ENCODE data around the gene NUDT3. TPM values are rescaled to one million over a fixed set of nuclear protein-coding genes. Genes with fewer than 3 reads are reported as not detected.

NUDT3 gene
- polyA plus RNA-seq, 1 of the 3 experiments (the other 2 are of a cell fraction) = 11.9 TPM

DNA sequence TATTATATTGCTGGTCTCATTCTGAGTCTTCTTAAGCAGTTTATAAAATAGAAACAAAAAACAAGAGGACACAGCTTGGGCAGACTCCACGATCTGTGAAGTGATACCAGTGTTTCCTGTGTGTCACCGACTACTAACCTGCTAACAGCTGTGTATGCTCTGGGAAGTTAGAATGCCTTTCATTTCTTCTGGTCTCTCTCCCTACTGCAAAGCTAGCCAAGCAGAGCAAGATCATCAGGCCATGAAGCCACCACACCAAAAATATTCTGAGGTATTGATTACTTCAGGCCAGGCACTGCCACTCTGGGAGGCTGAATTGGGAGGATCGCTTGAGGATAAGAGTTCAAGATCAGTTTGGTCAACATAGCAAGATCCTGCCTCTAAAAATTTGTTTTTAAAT is 96.7 kb downstream of the NUDT3 start:
- Histone ChIP-seq H3K9me2 (no peaks in the 10 kb centered on the region), H3K9me3 (no peaks in the 10 kb centered on the region), H3K79me2 (ENCODE audit: insufficient read depth) (peaks cover 19% of the 10 kb centered on the region), H3K27ac (ENCODE audit: low read depth in 2 of 2, low read length in 1 of 2) (no peak overlapping the region), H3K4me3 (ENCODE audit: low read depth in 2 of 2, low read length in 1 of 2) (no peak overlapping the region), H3K9ac (no peak overlapping the region), H2AFZ (ENCODE audit: low read depth) (no peak overlapping the region), H3K4me2 (no peak overlapping the region), H3K27me3 (ENCODE audit: insufficient read depth) (no peaks in the 10 kb centered on the region), H3K4me1 (ENCODE audit: control insufficient read depth in 1 of 2, insufficient read depth in 2 of 2, low read depth in 1 of 2, low read length in 1 of 2) (no peaks in the 10 kb centered on the region; a peak in 2 of 4 replicates), H3F3A (replicated peaks; ENCODE audit: insufficient read depth) (no peaks in the 10 kb centered on the region), H3K36me3 (replicated peaks in 1 of 2; ENCODE audit: control insufficient read depth in 1 of 2, insufficient read depth in 2 of 2, low read length in 1 of 2) (peaks cover 17 to 20% of the 10 kb centered on the region in 2 experiments), H4K20me1 (ENCODE audit: insufficient read depth) (0 out of 2 replicates have a peak, but pooled peaks cover 2% of the 10 kb centered on the region)
- WGBS (ENCODE audit: low lambda C conversion rate) = 96% methylated on average over 3 of the region's 3 CpGs
- no peak for DNase-seq
- ChIA-PET CTCF (interaction anchor here (0.9 kb wide), 2 partner anchors 14 to 46 kb away, joined by 3 to 6 read pairs; partner anchors contain the start of gene SMIM29), POLR2A (no interaction called here)
- TF ChIP-seq, protein P1, sequence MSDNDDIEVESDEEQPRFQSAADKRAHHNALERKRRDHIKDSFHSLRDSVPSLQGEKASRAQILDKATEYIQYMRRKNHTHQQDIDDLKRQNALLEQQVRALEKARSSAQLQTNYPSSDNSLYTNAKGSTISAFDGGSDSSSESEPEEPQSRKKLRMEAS (IDR thresholded peaks at IDR 0.05; ENCODE audit: low read depth) = no peak
- TF ChIP-seq MXI1 (IDR thresholded peaks at IDR 0.05; ENCODE audit: low read depth, low read length) = no peak
- no peak for TF ChIP-seq RXRA (IDR thresholded peaks at IDR 0.05; ENCODE audit: borderline replicate concordance, low read depth)
- TF ChIP-seq, protein P2, sequence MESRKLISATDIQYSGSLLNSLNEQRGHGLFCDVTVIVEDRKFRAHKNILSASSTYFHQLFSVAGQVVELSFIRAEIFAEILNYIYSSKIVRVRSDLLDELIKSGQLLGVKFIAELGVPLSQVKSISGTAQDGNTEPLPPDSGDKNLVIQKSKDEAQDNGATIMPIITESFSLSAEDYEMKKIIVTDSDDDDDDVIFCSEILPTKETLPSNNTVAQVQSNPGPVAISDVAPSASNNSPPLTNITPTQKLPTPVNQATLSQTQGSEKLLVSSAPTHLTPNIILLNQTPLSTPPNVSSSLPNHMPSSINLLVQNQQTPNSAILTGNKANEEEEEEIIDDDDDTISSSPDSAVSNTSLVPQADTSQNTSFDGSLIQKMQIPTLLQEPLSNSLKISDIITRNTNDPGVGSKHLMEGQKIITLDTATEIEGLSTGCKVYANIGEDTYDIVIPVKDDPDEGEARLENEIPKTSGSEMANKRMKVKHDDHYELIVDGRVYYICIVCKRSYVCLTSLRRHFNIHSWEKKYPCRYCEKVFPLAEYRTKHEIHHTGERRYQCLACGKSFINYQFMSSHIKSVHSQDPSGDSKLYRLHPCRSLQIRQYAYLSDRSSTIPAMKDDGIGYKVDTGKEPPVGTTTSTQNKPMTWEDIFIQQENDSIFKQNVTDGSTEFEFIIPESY (IDR thresholded peaks at IDR 0.05; ENCODE audit: borderline replicate concordance, low read depth) = no peak
- TF ChIP-seq JUND (IDR thresholded peaks at IDR 0.05) = no peak

DNA sequence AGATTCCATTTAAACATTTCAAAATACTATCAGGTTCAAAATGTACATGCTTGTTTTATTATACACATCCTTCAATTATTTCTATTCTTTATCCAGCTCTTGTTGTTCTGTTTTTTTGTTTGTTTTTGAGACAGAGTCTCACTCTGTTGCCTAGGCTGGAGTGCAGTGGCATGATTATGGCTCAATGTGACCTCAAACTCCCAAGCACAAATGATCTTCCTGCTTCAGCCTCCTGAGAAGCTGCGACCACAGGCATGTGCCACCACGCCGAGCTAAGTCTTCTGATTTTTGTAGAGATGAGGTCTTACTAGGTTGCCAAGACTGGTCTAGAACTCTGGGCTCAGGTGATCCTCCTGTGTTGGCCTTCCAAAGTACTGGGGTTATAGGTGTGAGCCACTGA is 99.5 kb downstream of the NUDT3 start:
- Histone ChIP-seq H3K36me3 (replicated peaks in 1 of 2; ENCODE audit: control insufficient read depth in 1 of 2, insufficient read depth in 2 of 2, low read length in 1 of 2) (peaks cover 23 to 25% of the 10 kb centered on the region in 2 experiments), H3K9me3 (no peaks in the 10 kb centered on the region)
- WGBS (ENCODE audit: low lambda C conversion rate) = 98% methylated on average over 3 of the region's 3 CpGs
- no peak for TF ChIP-seq EP300 (IDR thresholded peaks at IDR 0.05; ENCODE audit: borderline replicate concordance in 1 of 2, low read depth in 1 of 2, low read length in 1 of 2)
- no peak for TF ChIP-seq NFIC (IDR thresholded peaks at IDR 0.05; ENCODE audit: borderline replicate concordance)
- TF ChIP-seq, protein P2 (IDR thresholded peaks at IDR 0.05; ENCODE audit: borderline replicate concordance, low read depth) = no peak
- TF ChIP-seq TAF1 (IDR thresholded peaks at IDR 0.05; ENCODE audit: borderline replicate concordance, low read depth, low read length) = no peak
- TF ChIP-seq GATA2 (CRISPR knock-in tag; IDR thresholded peaks at IDR 0.05) = no peak
- TF ChIP-seq, protein P1 (IDR thresholded peaks at IDR 0.05; ENCODE audit: low read depth) = no peak
- no peak for TF ChIP-seq TEAD4 (IDR thresholded peaks at IDR 0.05; ENCODE audit: borderline replicate concordance, insufficient read depth)
- TF ChIP-seq, protein P3, sequence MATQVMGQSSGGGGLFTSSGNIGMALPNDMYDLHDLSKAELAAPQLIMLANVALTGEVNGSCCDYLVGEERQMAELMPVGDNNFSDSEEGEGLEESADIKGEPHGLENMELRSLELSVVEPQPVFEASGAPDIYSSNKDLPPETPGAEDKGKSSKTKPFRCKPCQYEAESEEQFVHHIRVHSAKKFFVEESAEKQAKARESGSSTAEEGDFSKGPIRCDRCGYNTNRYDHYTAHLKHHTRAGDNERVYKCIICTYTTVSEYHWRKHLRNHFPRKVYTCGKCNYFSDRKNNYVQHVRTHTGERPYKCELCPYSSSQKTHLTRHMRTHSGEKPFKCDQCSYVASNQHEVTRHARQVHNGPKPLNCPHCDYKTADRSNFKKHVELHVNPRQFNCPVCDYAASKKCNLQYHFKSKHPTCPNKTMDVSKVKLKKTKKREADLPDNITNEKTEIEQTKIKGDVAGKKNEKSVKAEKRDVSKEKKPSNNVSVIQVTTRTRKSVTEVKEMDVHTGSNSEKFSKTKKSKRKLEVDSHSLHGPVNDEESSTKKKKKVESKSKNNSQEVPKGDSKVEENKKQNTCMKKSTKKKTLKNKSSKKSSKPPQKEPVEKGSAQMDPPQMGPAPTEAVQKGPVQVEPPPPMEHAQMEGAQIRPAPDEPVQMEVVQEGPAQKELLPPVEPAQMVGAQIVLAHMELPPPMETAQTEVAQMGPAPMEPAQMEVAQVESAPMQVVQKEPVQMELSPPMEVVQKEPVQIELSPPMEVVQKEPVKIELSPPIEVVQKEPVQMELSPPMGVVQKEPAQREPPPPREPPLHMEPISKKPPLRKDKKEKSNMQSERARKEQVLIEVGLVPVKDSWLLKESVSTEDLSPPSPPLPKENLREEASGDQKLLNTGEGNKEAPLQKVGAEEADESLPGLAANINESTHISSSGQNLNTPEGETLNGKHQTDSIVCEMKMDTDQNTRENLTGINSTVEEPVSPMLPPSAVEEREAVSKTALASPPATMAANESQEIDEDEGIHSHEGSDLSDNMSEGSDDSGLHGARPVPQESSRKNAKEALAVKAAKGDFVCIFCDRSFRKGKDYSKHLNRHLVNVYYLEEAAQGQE (IDR thresholded peaks at IDR 0.05; ENCODE audit: low read depth, low read length) = no peak
- TF ChIP-seq ELF1 (IDR thresholded peaks at IDR 0.05) = no peak
- no peak for TF ChIP-seq NRF1 (IDR thresholded peaks at IDR 0.05; ENCODE audit: low read depth, low read length)
- TF ChIP-seq MXI1 (IDR thresholded peaks at IDR 0.05; ENCODE audit: low read depth, low read length) = no peak
- TF ChIP-seq, protein P4, sequence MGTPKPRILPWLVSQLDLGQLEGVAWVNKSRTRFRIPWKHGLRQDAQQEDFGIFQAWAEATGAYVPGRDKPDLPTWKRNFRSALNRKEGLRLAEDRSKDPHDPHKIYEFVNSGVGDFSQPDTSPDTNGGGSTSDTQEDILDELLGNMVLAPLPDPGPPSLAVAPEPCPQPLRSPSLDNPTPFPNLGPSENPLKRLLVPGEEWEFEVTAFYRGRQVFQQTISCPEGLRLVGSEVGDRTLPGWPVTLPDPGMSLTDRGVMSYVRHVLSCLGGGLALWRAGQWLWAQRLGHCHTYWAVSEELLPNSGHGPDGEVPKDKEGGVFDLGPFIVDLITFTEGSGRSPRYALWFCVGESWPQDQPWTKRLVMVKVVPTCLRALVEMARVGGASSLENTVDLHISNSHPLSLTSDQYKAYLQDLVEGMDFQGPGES (IDR thresholded peaks at IDR 0.05; ENCODE audit: low read depth, low read length) = no peak
- TF ChIP-seq RFX5 (IDR thresholded peaks at IDR 0.05; ENCODE audit: low read length) = no peak
- TF ChIP-seq GABPA (IDR thresholded peaks at IDR 0.05; ENCODE audit: low read depth) = no peak

More for the DNA sequence above, 99.5 kb downstream of the NUDT3 start:
- DNase-seq = no peak
- Histone ChIP-seq H3K4me2 (no peak overlapping the region), H3K4me3 (ENCODE audit: low read depth in 2 of 2, low read length in 1 of 2) (no peak overlapping the region), H3K79me2 (ENCODE audit: insufficient read depth) (0 out of 2 replicates have a peak, but pooled peaks cover 2% of the 10 kb centered on the region), H2AFZ (ENCODE audit: low read depth) (no peak overlapping the region), H3F3A (replicated peaks; ENCODE audit: insufficient read depth) (no peaks in the 10 kb centered on the region), H3K4me1 (ENCODE audit: control insufficient read depth in 1 of 2, insufficient read depth in 2 of 2, low read depth in 1 of 2, low read length in 1 of 2) (no peaks in the 10 kb centered on the region; a peak in 1 of 4 replicates), H4K20me1 (ENCODE audit: insufficient read depth) (0 out of 2 replicates have a peak, but pooled peaks cover 2% of the 10 kb centered on the region), H3K27me3 (ENCODE audit: insufficient read depth) (no peaks in the 10 kb centered on the region), H3K9me2 (no peaks in the 10 kb centered on the region), H3K27ac (ENCODE audit: low read depth in 2 of 2, low read length in 1 of 2) (no peak overlapping the region), H3K9ac (no peak overlapping the region)
- ChIA-PET CTCF (no interaction called here), POLR2A (no interaction called here)
